Neural progenitor cell (in vitro differentiated cells): ENCODE data around the gene ATP1A3.

Source experiments
- EZH2 ChIP-seq: fragments of 200-600 bp; sonication (generic); IDR thresholded peaks from 2 replicates; pipeline ENCODE4 v1.6.1; 2017; ENCODE audit warnings: antibody characterized with exemption, mild to moderate bottlenecking, moderate library complexity
- EZH2phosphoT487 ChIP-seq: fragments of 200-600 bp; sonication (generic); IDR thresholded peaks from 2 replicates; pipeline ENCODE4 v1.6.1; 2017; ENCODE audit warnings: antibody characterized with exemption
- TF ChIP-seq, protein P1 (sequence below): fragments of 200-600 bp; sonication (generic); IDR thresholded peaks from 2 replicates; pipeline ENCODE4 v1.5.1; 2017; ENCODE audit warnings: antibody characterized with exemption, mild to moderate bottlenecking

DNA sequence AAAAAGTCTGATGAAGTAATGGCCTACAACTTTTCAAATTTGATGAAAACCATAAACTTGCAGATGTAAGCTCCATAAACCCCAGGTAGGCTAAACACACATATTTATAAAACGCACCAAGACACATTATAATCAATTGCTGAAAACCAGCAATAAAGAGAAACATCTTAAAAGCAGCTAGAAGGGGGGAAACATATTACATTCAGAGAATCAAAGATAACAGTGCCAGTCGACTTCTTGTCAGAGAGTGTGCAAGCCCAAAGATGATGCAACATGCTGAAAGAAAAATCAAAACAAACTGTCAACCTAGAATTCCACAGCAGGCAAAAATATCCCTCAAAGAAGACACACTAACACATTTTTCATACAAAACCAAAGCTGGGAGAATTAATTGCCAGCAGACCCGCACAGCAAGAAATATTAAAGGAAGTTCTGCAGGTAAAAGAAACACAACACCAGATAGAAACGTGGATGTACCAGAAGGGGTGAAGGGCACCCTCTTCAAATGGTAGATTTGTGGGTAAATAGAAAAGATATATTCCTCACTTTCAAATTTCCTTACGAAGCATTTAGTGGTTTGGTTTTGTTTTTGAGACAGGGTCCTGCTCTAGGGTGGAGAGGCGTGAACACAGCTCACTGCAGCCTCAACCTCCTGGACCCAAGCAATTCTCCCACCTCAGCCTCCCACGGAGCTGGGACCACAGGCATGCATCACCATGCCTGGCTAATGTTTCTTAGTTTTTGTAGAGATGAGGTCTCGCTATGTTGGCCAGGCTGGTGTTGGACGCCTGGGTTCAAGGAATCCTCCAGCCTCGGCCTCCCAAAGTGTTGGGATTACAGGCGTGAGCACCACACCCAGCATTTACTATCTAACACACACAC, 16.5 kb upstream of the ATP1A3 start:
- TF ChIP-seq, protein P1, sequence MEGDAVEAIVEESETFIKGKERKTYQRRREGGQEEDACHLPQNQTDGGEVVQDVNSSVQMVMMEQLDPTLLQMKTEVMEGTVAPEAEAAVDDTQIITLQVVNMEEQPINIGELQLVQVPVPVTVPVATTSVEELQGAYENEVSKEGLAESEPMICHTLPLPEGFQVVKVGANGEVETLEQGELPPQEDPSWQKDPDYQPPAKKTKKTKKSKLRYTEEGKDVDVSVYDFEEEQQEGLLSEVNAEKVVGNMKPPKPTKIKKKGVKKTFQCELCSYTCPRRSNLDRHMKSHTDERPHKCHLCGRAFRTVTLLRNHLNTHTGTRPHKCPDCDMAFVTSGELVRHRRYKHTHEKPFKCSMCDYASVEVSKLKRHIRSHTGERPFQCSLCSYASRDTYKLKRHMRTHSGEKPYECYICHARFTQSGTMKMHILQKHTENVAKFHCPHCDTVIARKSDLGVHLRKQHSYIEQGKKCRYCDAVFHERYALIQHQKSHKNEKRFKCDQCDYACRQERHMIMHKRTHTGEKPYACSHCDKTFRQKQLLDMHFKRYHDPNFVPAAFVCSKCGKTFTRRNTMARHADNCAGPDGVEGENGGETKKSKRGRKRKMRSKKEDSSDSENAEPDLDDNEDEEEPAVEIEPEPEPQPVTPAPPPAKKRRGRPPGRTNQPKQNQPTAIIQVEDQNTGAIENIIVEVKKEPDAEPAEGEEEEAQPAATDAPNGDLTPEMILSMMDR = no peak
- TF ChIP-seq EZH2 = no peak
- TF ChIP-seq EZH2phosphoT487 = no peak
